Measurements from ENCODE around the gene ZFR.

Gene ZFR

DNA sequence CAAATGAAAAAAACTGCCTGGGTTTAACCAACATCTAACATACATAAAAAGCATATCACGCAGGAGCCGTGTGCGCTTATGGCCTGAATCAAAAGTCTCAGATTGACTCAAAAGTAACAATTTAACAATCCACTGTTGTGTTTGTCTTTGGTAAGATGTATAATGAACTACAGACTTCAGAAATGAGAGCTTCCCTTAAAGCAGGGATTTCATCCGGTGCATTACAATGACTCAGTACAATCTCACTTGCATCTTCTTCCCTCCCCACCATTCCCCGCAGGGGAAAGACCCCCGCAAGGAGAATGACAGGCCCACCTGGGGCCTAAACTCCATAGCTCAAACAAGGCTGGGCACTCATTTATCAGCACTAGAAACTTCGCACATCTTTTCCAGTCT is 1.4 kb downstream of the ZFR start:
- Histone ChIP-seq H3K23ac (ENCODE audit: low read length) (no peak overlapping the region), H2BK120ac (ENCODE audit: low read depth, low read length) (no peak overlapping the region), H3K79me1 (ENCODE audit: low read length) (peaks cover 7% of the 10 kb centered on the region), H3K79me2 (ENCODE audit: control insufficient read depth, insufficient read depth, low read length) (peaks cover 36% of the 10 kb centered on the region), H3K36me3 (ENCODE audit: control insufficient read depth, insufficient read depth, low read length) (no peaks in the 10 kb centered on the region), H2AK5ac (ENCODE audit: low read length) (no peak overlapping the region), H4K8ac (ENCODE audit: low read depth, low read length) (no peak overlapping the region), H3K4me3 (ENCODE audit: low read length) (peak overlapping the region; percentile 54), H3K4ac (ENCODE audit: low read depth, low read length) (no peak overlapping the region), H3K27ac (ENCODE audit: low read depth, low read length) (peak overlapping the region; percentile 2), H3K4me1 (ENCODE audit: control insufficient read depth, low read depth, low read length) (peaks cover 6% of the 10 kb centered on the region), H3K27me3 (ENCODE audit: insufficient read depth, low read length, poor library complexity) (no peaks in the 10 kb centered on the region), H2BK5ac (ENCODE audit: low read length) (no peak overlapping the region), H3K9ac (ENCODE audit: low read length) (peak overlapping the region; percentile 67), H3K18ac (ENCODE audit: low read length) (no peak overlapping the region), H4K5ac (ENCODE audit: low read length) (no peak overlapping the region), H3K4me2 (ENCODE audit: low read length) (peak overlapping the region; percentile 57), H3K56ac (ENCODE audit: low read length) (peak overlapping the region; percentile 96), H2BK15ac (replicated peaks; ENCODE audit: low read depth) (no peak overlapping the region)
- WGBS (ENCODE audit: extremely low coverage, insufficient coverage, low lambda C conversion rate) = no CpG with 5 or more reads among the region's 7 CpGs
- DNase-seq = no peak

DNA sequence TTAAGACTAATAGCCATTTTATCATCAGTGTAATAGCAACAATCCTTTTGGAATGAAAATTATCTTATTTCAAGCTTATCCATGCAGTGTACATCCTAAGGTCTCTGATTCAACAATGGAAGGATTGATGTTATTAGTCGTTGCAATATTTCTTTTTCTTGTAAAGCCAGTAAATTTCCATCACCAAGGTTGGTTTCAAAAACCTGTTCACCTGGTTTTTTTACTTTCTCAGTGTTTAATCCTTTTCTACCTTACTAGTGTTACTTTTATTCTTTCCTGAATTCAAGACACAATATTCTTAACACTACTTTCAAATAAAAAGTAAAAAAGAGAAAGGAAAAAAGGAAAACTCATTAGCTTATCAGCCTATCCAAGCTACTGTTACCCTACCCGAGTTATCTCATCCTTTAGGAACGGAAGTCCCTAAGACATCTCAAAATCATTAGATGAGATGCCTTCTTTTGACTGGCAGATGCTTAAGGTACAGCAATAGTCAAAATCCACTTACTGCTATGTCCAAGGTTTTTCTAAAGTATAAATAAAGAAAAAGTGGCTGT is 5.4 kb downstream of the ZFR start:
- Histone ChIP-seq H3K79me2 (ENCODE audit: control insufficient read depth, insufficient read depth, low read length) (peaks cover 53% of the 10 kb centered on the region), H3K4me2 (ENCODE audit: low read length) (no peak overlapping the region), H4K8ac (ENCODE audit: low read depth, low read length) (no peak overlapping the region), H4K5ac (ENCODE audit: low read length) (no peak overlapping the region), H3K56ac (ENCODE audit: low read length) (no peak overlapping the region), H2AK5ac (ENCODE audit: low read length) (no peak overlapping the region), H3K23ac (ENCODE audit: low read length) (no peak overlapping the region), H3K27me3 (ENCODE audit: insufficient read depth, low read length, poor library complexity) (no peaks in the 10 kb centered on the region), H2BK120ac (ENCODE audit: low read depth, low read length) (no peak overlapping the region), H3K4me1 (ENCODE audit: control insufficient read depth, low read depth, low read length) (peaks cover 2% of the 10 kb centered on the region), H3K79me1 (ENCODE audit: low read length) (peaks cover 7% of the 10 kb centered on the region), H3K18ac (ENCODE audit: low read length) (no peak overlapping the region), H2BK15ac (replicated peaks; ENCODE audit: low read depth) (no peak overlapping the region), H3K36me3 (ENCODE audit: control insufficient read depth, insufficient read depth, low read length) (no peaks in the 10 kb centered on the region), H3K27ac (ENCODE audit: low read depth, low read length) (no peak overlapping the region), H3K4me3 (ENCODE audit: low read length) (no peak overlapping the region), H2BK5ac (ENCODE audit: low read length) (no peak overlapping the region), H3K9ac (ENCODE audit: low read length) (no peak overlapping the region), H3K4ac (ENCODE audit: low read depth, low read length) (no peak overlapping the region)
- no peak for DNase-seq
- WGBS (ENCODE audit: extremely low coverage, insufficient coverage, low lambda C conversion rate) = no CpG with 5 or more reads among the region's 3 CpGs

DNA sequence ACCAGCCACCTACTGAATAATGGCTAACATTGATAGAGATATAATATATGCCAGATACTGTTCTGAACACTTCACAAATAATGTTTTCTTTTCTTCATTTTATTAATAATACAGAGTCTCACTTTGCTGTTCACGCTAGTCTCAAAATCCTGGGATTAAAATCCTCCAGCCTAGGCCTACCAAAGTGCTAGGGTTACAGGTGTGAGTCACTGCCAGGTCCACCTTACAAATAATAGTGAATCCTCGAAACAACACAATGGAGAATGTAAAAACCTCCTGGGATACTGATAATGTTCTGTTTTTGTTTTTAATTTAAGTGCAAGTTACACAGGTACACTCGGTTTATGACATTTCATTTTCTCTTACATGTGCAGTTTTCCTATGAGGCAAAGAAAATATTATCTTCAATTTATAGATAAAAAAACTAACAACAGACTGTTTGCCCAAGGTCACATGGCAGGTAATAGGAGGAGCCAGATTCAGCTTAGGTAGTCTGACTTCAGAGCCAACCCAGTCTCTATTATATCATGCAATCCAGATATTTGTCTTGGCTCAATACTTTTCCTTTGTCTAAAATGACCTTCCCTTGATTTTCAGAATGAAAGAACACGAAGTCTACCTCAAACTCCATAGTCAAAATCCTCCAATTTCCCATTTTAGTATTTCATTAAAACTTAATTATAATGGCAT is 7.8 kb downstream of the ZFR start:
- Histone ChIP-seq H4K8ac (ENCODE audit: low read depth, low read length) (no peak overlapping the region), H3K56ac (ENCODE audit: low read length) (no peak overlapping the region), H2AK5ac (ENCODE audit: low read length) (no peak overlapping the region), H3K4me1 (ENCODE audit: control insufficient read depth, low read depth, low read length) (no peaks in the 10 kb centered on the region), H3K4ac (ENCODE audit: low read depth, low read length) (no peak overlapping the region), H3K18ac (ENCODE audit: low read length) (no peak overlapping the region), H2BK120ac (ENCODE audit: low read depth, low read length) (no peak overlapping the region), H3K4me2 (ENCODE audit: low read length) (no peak overlapping the region), H3K36me3 (ENCODE audit: control insufficient read depth, insufficient read depth, low read length) (no peaks in the 10 kb centered on the region), H4K5ac (ENCODE audit: low read length) (no peak overlapping the region), H3K79me2 (ENCODE audit: control insufficient read depth, insufficient read depth, low read length) (peaks cover 58% of the 10 kb centered on the region), H3K9ac (ENCODE audit: low read length) (no peak overlapping the region), H3K4me3 (ENCODE audit: low read length) (no peak overlapping the region), H3K79me1 (ENCODE audit: low read length) (peaks cover 7% of the 10 kb centered on the region), H3K27ac (ENCODE audit: low read depth, low read length) (no peak overlapping the region), H2BK5ac (ENCODE audit: low read length) (no peak overlapping the region), H3K23ac (ENCODE audit: low read length) (no peak overlapping the region), H2BK15ac (replicated peaks; ENCODE audit: low read depth) (no peak overlapping the region), H3K27me3 (ENCODE audit: insufficient read depth, low read length, poor library complexity) (no peaks in the 10 kb centered on the region)
- no CpG with 5 or more reads among the region's 4 CpGs for WGBS (ENCODE audit: extremely low coverage, insufficient coverage, low lambda C conversion rate)
- DNase-seq = no peak

DNA sequence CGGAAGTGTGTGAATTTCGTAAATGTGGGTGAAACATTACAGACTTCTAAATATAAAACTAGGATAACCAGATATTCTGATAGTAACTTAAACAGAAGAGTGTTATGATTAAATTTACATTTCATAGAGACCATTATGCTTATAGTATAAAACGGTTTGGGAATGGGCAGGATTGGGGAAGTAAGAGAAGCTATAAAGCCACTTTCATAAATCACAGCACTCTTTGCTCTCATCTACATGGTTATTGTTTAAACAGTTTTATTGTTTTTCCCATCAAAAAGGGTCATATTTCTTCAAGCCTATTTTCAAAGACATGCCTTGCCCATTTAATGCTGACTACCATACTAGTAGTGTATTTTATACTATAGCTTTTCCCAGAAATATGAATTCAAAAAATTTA is 9.2 kb downstream of the ZFR start:
- DNase-seq = no peak
- H2BK120ac ChIP-seq (ENCODE audit: low read depth, low read length) = no peak overlapping the region
- H3K27me3 ChIP-seq (ENCODE audit: insufficient read depth, low read length, poor library complexity) = no peaks in the 10 kb centered on the region
- no peaks in the 10 kb centered on the region for H3K36me3 ChIP-seq (ENCODE audit: control insufficient read depth, insufficient read depth, low read length)
- no peak overlapping the region for H3K4ac ChIP-seq (ENCODE audit: low read depth, low read length)
- H3K79me2 ChIP-seq (ENCODE audit: control insufficient read depth, insufficient read depth, low read length) = peaks cover 55% of the 10 kb centered on the region
- no peak overlapping the region for H2BK5ac ChIP-seq (ENCODE audit: low read length)
- H3K23ac ChIP-seq (ENCODE audit: low read length) = no peak overlapping the region
- no peak overlapping the region for H2BK15ac ChIP-seq (replicated peaks; ENCODE audit: low read depth)
- no peak overlapping the region for H2AK5ac ChIP-seq (ENCODE audit: low read length)
- no peak overlapping the region for H4K8ac ChIP-seq (ENCODE audit: low read depth, low read length)
- H3K9ac ChIP-seq (ENCODE audit: low read length) = no peak overlapping the region
- H3K79me1 ChIP-seq (ENCODE audit: low read length) = peaks cover 7% of the 10 kb centered on the region
- H3K56ac ChIP-seq (ENCODE audit: low read length) = no peak overlapping the region
- WGBS (ENCODE audit: extremely low coverage, insufficient coverage, low lambda C conversion rate) = no CpG with 5 or more reads among the region's 3 CpGs
- H3K4me1 ChIP-seq (ENCODE audit: control insufficient read depth, low read depth, low read length) = no peaks in the 10 kb centered on the region
- H4K5ac ChIP-seq (ENCODE audit: low read length) = no peak overlapping the region
- no peak overlapping the region for H3K4me2 ChIP-seq (ENCODE audit: low read length)
- no peak overlapping the region for H3K27ac ChIP-seq (ENCODE audit: low read depth, low read length)
- H3K4me3 ChIP-seq (ENCODE audit: low read length) = no peak overlapping the region
- no peak overlapping the region for H3K18ac ChIP-seq (ENCODE audit: low read length)

DNA sequence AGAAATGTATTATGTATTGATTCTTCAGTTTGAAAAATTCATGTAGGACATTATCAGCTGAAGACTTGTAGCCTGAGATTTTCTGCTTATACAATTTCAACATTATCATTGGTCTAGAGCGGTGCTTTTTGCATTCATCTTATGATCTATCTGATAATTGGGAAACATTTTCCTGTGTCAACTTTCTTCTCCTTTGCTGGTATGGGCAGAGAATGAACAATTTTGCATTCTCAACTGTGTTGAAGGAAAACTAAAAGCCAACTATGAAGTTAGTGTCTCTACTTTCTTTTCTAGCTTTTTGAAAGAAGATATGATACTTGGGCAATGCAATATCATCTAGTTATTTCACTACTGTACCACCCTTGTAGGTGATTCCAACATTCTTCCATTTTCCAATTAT is 10.3 kb downstream of the ZFR start:
- no peak overlapping the region for H3K18ac ChIP-seq (ENCODE audit: low read length)
- H3K4me2 ChIP-seq (ENCODE audit: low read length) = no peak overlapping the region
- DNase-seq = no peak
- WGBS (ENCODE audit: extremely low coverage, insufficient coverage, low lambda C conversion rate) = no CpG with 5 or more reads among the region's 1 CpG
- H3K56ac ChIP-seq (ENCODE audit: low read length) = no peak overlapping the region
- no peak overlapping the region for H3K27ac ChIP-seq (ENCODE audit: low read depth, low read length)
- peaks cover 52% of the 10 kb centered on the region for H3K79me2 ChIP-seq (ENCODE audit: control insufficient read depth, insufficient read depth, low read length)
- no peak overlapping the region for H3K23ac ChIP-seq (ENCODE audit: low read length)
- no peak overlapping the region for H2AK5ac ChIP-seq (ENCODE audit: low read length)
- no peak overlapping the region for H2BK5ac ChIP-seq (ENCODE audit: low read length)
- no peak overlapping the region for H2BK120ac ChIP-seq (ENCODE audit: low read depth, low read length)
- H3K9ac ChIP-seq (ENCODE audit: low read length) = no peak overlapping the region
- H3K79me1 ChIP-seq (ENCODE audit: low read length) = peaks cover 10% of the 10 kb centered on the region
- no peak overlapping the region for H3K4ac ChIP-seq (ENCODE audit: low read depth, low read length)
- H3K36me3 ChIP-seq (ENCODE audit: control insufficient read depth, insufficient read depth, low read length) = no peaks in the 10 kb centered on the region
- H4K5ac ChIP-seq (ENCODE audit: low read length) = no peak overlapping the region
- H2BK15ac ChIP-seq (replicated peaks; ENCODE audit: low read depth) = no peak overlapping the region
- no peak overlapping the region for H3K4me3 ChIP-seq (ENCODE audit: low read length)
- no peaks in the 10 kb centered on the region for H3K27me3 ChIP-seq (ENCODE audit: insufficient read depth, low read length, poor library complexity)
- no peak overlapping the region for H4K8ac ChIP-seq (ENCODE audit: low read depth, low read length)
- H3K4me1 ChIP-seq (ENCODE audit: control insufficient read depth, low read depth, low read length) = no peaks in the 10 kb centered on the region

DNA sequence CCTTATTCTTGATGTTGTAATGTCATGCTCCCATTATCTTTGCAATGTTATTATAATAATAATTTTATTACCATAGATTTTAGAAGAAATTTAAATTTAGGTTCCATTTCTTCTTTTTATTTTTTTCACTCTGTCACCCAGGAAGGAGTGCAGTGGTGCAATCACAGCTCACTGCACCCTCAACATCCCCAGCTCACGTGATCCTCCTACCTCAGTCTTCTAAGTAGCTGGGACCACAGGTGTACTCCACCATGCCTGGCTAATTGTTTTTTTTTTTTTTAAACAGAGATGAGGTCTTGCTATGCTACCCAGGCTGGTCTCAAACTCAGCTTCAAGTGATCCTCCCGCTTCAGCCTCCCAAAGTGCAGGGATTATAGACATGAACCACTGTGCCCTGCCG is 11.9 kb downstream of the ZFR start:
- no peak overlapping the region for H4K8ac ChIP-seq (ENCODE audit: low read depth, low read length)
- H3K23ac ChIP-seq (ENCODE audit: low read length) = no peak overlapping the region
- H3K79me1 ChIP-seq (ENCODE audit: low read length) = peaks cover 13% of the 10 kb centered on the region
- no peak overlapping the region for H3K27ac ChIP-seq (ENCODE audit: low read depth, low read length)
- no peak overlapping the region for H3K4me3 ChIP-seq (ENCODE audit: low read length)
- no peak overlapping the region for H3K4me2 ChIP-seq (ENCODE audit: low read length)
- H3K4me1 ChIP-seq (ENCODE audit: control insufficient read depth, low read depth, low read length) = no peaks in the 10 kb centered on the region
- H4K5ac ChIP-seq (ENCODE audit: low read length) = no peak overlapping the region
- DNase-seq = no peak
- H2BK120ac ChIP-seq (ENCODE audit: low read depth, low read length) = no peak overlapping the region
- no peak overlapping the region for H3K9ac ChIP-seq (ENCODE audit: low read length)
- no peak overlapping the region for H3K56ac ChIP-seq (ENCODE audit: low read length)
- no peak overlapping the region for H2BK5ac ChIP-seq (ENCODE audit: low read length)
- H2BK15ac ChIP-seq (replicated peaks; ENCODE audit: low read depth) = no peak overlapping the region
- no peaks in the 10 kb centered on the region for H3K27me3 ChIP-seq (ENCODE audit: insufficient read depth, low read length, poor library complexity)
- H3K36me3 ChIP-seq (ENCODE audit: control insufficient read depth, insufficient read depth, low read length) = no peaks in the 10 kb centered on the region
- WGBS (ENCODE audit: extremely low coverage, insufficient coverage, low lambda C conversion rate) = no CpG with 5 or more reads among the region's 3 CpGs
- no peak overlapping the region for H2AK5ac ChIP-seq (ENCODE audit: low read length)
- no peak overlapping the region for H3K18ac ChIP-seq (ENCODE audit: low read length)
- H3K4ac ChIP-seq (ENCODE audit: low read depth, low read length) = no peak overlapping the region
- peaks cover 52% of the 10 kb centered on the region for H3K79me2 ChIP-seq (ENCODE audit: control insufficient read depth, insufficient read depth, low read length)

Data from mesendoderm (in vitro differentiated cells).